H1 (cell line): ENCODE results near the gene CISD2. TPM values are rescaled to one million over a fixed set of nuclear protein-coding genes. Genes with fewer than 3 reads are reported as not detected.

ENCODE experiments used
- CTCF ChIA-PET: fragments of 300-600 bp; sonication (Branson Sonifier 250); formaldehyde crosslinking; loops from one replicate; lab custom pipeline; 2021; ENCODE audit not compliant: partially characterized antibody; lab: Charles Lee
- POLR2A ChIA-PET: fragments of 300-600 bp; sonication (Branson Sonifier 250); formaldehyde crosslinking; loops from one replicate; lab custom pipeline; 2021; ENCODE audit warnings: inconsistent platforms; ENCODE audit not compliant: partially characterized antibody; lab: Charles Lee
- DNase-seq, 2 experiments: peaks; one replicate each; pipeline versions ENCODE4 v3.0.0 to v3.0.0-alpha.2; 2010 to 2022; ENCODE audit warnings: low spot score in 2 of 2, low read depth in 1 of 2, mixed read lengths in 1 of 2
- FAIRE-seq: peaks from 2 replicates; lab custom pipeline; 2011; peaks lifted over from hg19 to GRCh38; lab: Jason Lieb, UNC
- H2AFZ ChIP-seq: 2 replicates; pipeline ENCODE4 v1.8.1; 2012; ENCODE audit warnings: low read length, inconsistent platforms
- H2AK5ac ChIP-seq: 2 replicates; pipeline ENCODE4 v1.6.1; 2013; ENCODE audit warnings: low read depth, low read length
- H2BK120ac ChIP-seq: replicated peaks from 2 replicates; pipeline ENCODE3; 2013; ENCODE audit warnings: low read depth, low read length, inconsistent platforms
- H2BK12ac ChIP-seq: 2 replicates; pipeline ENCODE4 v1.6.1; 2013; ENCODE audit warnings: low read depth, low read length
- H2BK15ac ChIP-seq: 2 replicates; pipeline ENCODE4 v1.6.1; 2013; ENCODE audit warnings: low read length
- H2BK20ac ChIP-seq: 2 replicates; pipeline ENCODE4 v1.6.1; 2013; ENCODE audit warnings: low read length
- H2BK5ac ChIP-seq: 2 replicates; pipeline ENCODE4 v1.6.1; 2013; ENCODE audit warnings: low read depth, low read length
- H3K14ac ChIP-seq: 2 replicates; pipeline ENCODE4 v1.6.1; 2013; ENCODE audit warnings: inconsistent platforms; ENCODE audit not compliant: insufficient read length
- H3K18ac ChIP-seq: 2 replicates; pipeline ENCODE4 v1.6.1; 2013; ENCODE audit warnings: low read length; ENCODE audit errors: extremely low read depth
- H3K23ac ChIP-seq: 2 replicates; pipeline ENCODE4 v1.6.1; 2013; ENCODE audit warnings: inconsistent platforms; ENCODE audit not compliant: insufficient read length
- H3K23me2 ChIP-seq: 2 replicates; pipeline ENCODE4 v1.6.1; 2013; ENCODE audit warnings: low read depth, low read length
- H3K27ac ChIP-seq: 2 replicates; pipeline ENCODE4 v1.6.1; 2011; ENCODE audit warnings: low read depth, low read length, inconsistent platforms
- H3K27me3 ChIP-seq, 4 experiments: replicated peaks in 1 of 4; 1 replicate in 1 of 4; 2 replicates in 3 of 4; pipeline versions ENCODE4 v1.6.1 to v1.8.1; 2011 to 2013; ENCODE audit warnings: low read length in 3 of 4, mild to moderate bottlenecking in 3 of 4, inconsistent platforms in 2 of 4, mixed read lengths in 2 of 4, moderate library complexity in 1 of 4; ENCODE audit not compliant: control insufficient read depth in 3 of 4, insufficient read depth in 3 of 4; ENCODE audit errors: extremely low read depth in 1 of 4
- H3K36me3 ChIP-seq, 4 experiments: 2 replicates each; pipeline versions ENCODE4 v1.6.1 to v1.8.1; 2011 to 2013; ENCODE audit warnings: mild to moderate bottlenecking in 4 of 4, low read length in 3 of 4, moderate library complexity in 2 of 4, control low read depth in 1 of 4, inconsistent platforms in 1 of 4; ENCODE audit not compliant: insufficient read depth in 4 of 4, control insufficient read depth in 2 of 4
- H3K4ac ChIP-seq: replicated peaks from 2 replicates; pipeline ENCODE3; 2013; ENCODE audit warnings: low read length, low read depth, mixed read lengths, inconsistent platforms; ENCODE audit not compliant: insufficient read length
- H3K4me1 ChIP-seq, 4 experiments: replicated peaks in 1 of 4; 1 replicate in 1 of 4; 2 replicates in 3 of 4; pipeline versions ENCODE4 v1.6.1 to v1.8.1; 2011 to 2013; ENCODE audit warnings: low read length in 3 of 4, inconsistent platforms in 2 of 4, mixed read lengths in 1 of 4; ENCODE audit not compliant: insufficient read depth in 4 of 4, control insufficient read depth in 3 of 4
- H3K4me2 ChIP-seq, 2 experiments: 2 replicates each; pipeline versions ENCODE4 v1.6.1 to v1.8.1; 2011 to 2013; ENCODE audit warnings: low read depth in 2 of 2, low read length in 2 of 2, control low read depth in 1 of 2, inconsistent platforms in 1 of 2, mild to moderate bottlenecking in 1 of 2; ENCODE audit not compliant: insufficient read depth in 1 of 2
- H3K4me3 ChIP-seq, 4 experiments: fragments of 200-600, 300-600 bp in 1 of 4; sonication (generic), shearing (Covaris generic), sonication (Bioruptor Twin) in 1 of 4; 2 replicates each; pipeline versions ENCODE4 v1.5.1 to v1.8.1; 2011 to 2016; ENCODE audit warnings: low read length in 4 of 4, low read depth in 3 of 4, control low read depth in 2 of 4, inconsistent platforms in 2 of 4, mild to moderate bottlenecking in 2 of 4, mixed read lengths in 1 of 4, moderate library complexity in 1 of 4; ENCODE audit not compliant: insufficient read depth in 2 of 4; ENCODE audit errors: extremely low read depth in 1 of 4
- H3K56ac ChIP-seq: replicated peaks from 2 replicates; pipeline ENCODE3; 2013; ENCODE audit warnings: low read depth, mild to moderate bottlenecking, mixed read lengths, low read length, inconsistent platforms; ENCODE audit not compliant: insufficient read length
- H3K79me1 ChIP-seq: 2 replicates; pipeline ENCODE4 v1.6.1; 2013; ENCODE audit warnings: low read depth, low read length, control low read depth
- H3K79me2 ChIP-seq, 2 experiments: 2 replicates each; pipeline versions ENCODE4 v1.6.1 to v1.8.1; 2012 to 2013; ENCODE audit warnings: low read length in 2 of 2, mild to moderate bottlenecking in 2 of 2, inconsistent platforms in 1 of 2; ENCODE audit not compliant: insufficient read depth in 2 of 2, control insufficient read depth in 1 of 2
- H3K9ac ChIP-seq, 4 experiments: replicated peaks in 1 of 4; 1 replicate in 1 of 4; 2 replicates in 3 of 4; pipeline versions ENCODE4 v1.6.1 to v1.8.1; 2011 to 2013; ENCODE audit warnings: low read depth in 3 of 4, low read length in 3 of 4, control low read depth in 2 of 4, mild to moderate bottlenecking in 2 of 4, moderate library complexity in 2 of 4, inconsistent platforms in 1 of 4; ENCODE audit errors: extremely low read depth in 1 of 4
- H3K9me3 ChIP-seq, 2 experiments: 2 replicates each; pipeline versions ENCODE4 v1.6.1 to v1.8.1; 2012 to 2013; ENCODE audit warnings: mild to moderate bottlenecking in 2 of 2, moderate library complexity in 2 of 2, control low read depth in 1 of 2, inconsistent platforms in 1 of 2, low read depth in 1 of 2, low read length in 1 of 2, mixed read lengths in 1 of 2; ENCODE audit not compliant: insufficient read depth in 2 of 2
- H4K20me1 ChIP-seq, 2 experiments: replicated peaks in 1 of 2; 2 replicates each; pipeline versions ENCODE3 to v1.8.1; 2011 to 2013; ENCODE audit warnings: inconsistent platforms in 2 of 2, low read length in 2 of 2, mild to moderate bottlenecking in 1 of 2; ENCODE audit not compliant: insufficient read depth in 2 of 2, control insufficient read depth in 1 of 2
- H4K5ac ChIP-seq: 2 replicates; pipeline ENCODE4 v1.6.1; 2013; ENCODE audit warnings: low read length, low read depth, mixed read lengths, inconsistent platforms; ENCODE audit not compliant: insufficient read length
- H4K8ac ChIP-seq: 2 replicates; pipeline ENCODE4 v1.8.0; 2013; ENCODE audit warnings: mild to moderate bottlenecking, moderate library complexity, low read length, inconsistent platforms; ENCODE audit not compliant: insufficient read depth; ENCODE audit errors: extremely low read depth
- H4K91ac ChIP-seq: replicated peaks from 2 replicates; pipeline ENCODE3; 2013; ENCODE audit warnings: low read length, mixed read lengths, inconsistent platforms; ENCODE audit not compliant: insufficient read length
- CBX8 ChIP-seq: fragments of 300-800, 300-1000 bp; sonication (generic); IDR thresholded peaks from 2 replicates; pipeline ENCODE4 v1.7.1; 2016; ENCODE audit warnings: low read depth, low read length, borderline replicate concordance
- CREB1 ChIP-seq: IDR thresholded peaks from 2 replicates; pipeline ENCODE4 v1.6.1; 2012; ENCODE audit warnings: inconsistent platforms
- KDM5A ChIP-seq: fragments of 200-600 bp; IDR thresholded peaks from 2 replicates; pipeline ENCODE4 v1.7.1; 2012; ENCODE audit warnings: mild to moderate bottlenecking, low read length, inconsistent platforms, mixed read lengths
- RFX5 ChIP-seq: IDR thresholded peaks from 2 replicates; pipeline ENCODE4 v1.6.1; 2011; ENCODE audit warnings: low read depth, low read length, improper control_type of control experiment, borderline replicate concordance
- TAF7 ChIP-seq: optimal IDR thresholded peaks from 2 replicates; pipeline ENCODE3; 2011; ENCODE audit warnings: low read depth, mild to moderate bottlenecking, inconsistent platforms, low read length, moderate library complexity, borderline replicate concordance
- TEAD4 ChIP-seq: IDR thresholded peaks from 2 replicates; pipeline ENCODE4 v1.6.1; 2012; ENCODE audit warnings: low read depth, low read length, inconsistent platforms, mixed read lengths
- ZNF274 ChIP-seq: IDR thresholded peaks from 2 replicates; pipeline ENCODE4 v1.7.0; 2012; ENCODE audit warnings: low read length, borderline replicate concordance; ENCODE audit errors: extremely low read depth
- WGBS, 2 experiments: shearing (Covaris generic) in 1 of 2; methylation state at CpG; one replicate each; pipeline versions ENCODE4 v1.1.6 to v1.1.7; 2013 to 2015; ENCODE audit warnings: low lambda C conversion rate in 2 of 2, mixed read lengths in 2 of 2, inconsistent platforms in 1 of 2, low coverage in 1 of 2, missing lambda C conversion rate in 1 of 2; ENCODE audit not compliant: insufficient replicate concordance in 2 of 2, insufficient coverage in 1 of 2, insufficient read length in 1 of 2; ENCODE audit errors: extremely low coverage in 1 of 2, missing lambda C conversion rate in 1 of 2; 5-methylcytosine and 5-hydroxymethylcytosine counted together
- polyA plus RNA-seq, 7 experiments: library from polyadenylated mRNA; depleted of rRNA in 3 of 7; stranded (reverse) in 5 of 7; unstranded in 2 of 7; fragments of >200 nt in 5 of 7; fragments of 200-250 nt in 2 of 7; gene quantifications; 1 replicate in 5 of 7; 2 replicates in 1 of 7; 4 replicates in 1 of 7; pipeline versions ENCODE4 v1.2.1 to v1.2.3, GENCODE V29; 2011 to 2013; ENCODE audit warnings: missing spikeins in 2 of 7, mixed read lengths in 2 of 7
- total RNA-seq: library from RNA; stranded (reverse); fragmentation: NEBNext Ultra II Directional; extraction: Animal tissue kit (Norgen Biotek cat#: 25700); gene quantifications from 2 replicates; pipeline ENCODE4 v1.2.1, GENCODE V29; 2021
- TF ChIP-seq, protein P1 (sequence below), 3 experiments: IDR thresholded peaks; 1 replicate in 2 of 3; 2 replicates in 1 of 3; pipeline versions ENCODE4 v1.5.1 to v1.6.1; 2011; ENCODE audit warnings: low read length in 3 of 3, mild to moderate bottlenecking in 3 of 3, inconsistent platforms in 2 of 3, low read depth in 1 of 3, moderate library complexity in 1 of 3; ENCODE audit not compliant: insufficient read depth in 1 of 3; ENCODE audit errors: control extremely low read depth in 1 of 3
- TF ChIP-seq, protein P2 (sequence below): IDR thresholded peaks from 2 replicates; pipeline ENCODE4 v1.6.1; 2011; ENCODE audit warnings: low read depth, mild to moderate bottlenecking, low read length; ENCODE audit not compliant: insufficient read depth
- TF ChIP-seq, protein P3 (sequence below): IDR thresholded peaks from 2 replicates; pipeline ENCODE4 v1.6.1; 2012; ENCODE audit warnings: inconsistent platforms

CISD2 gene
- total and polyA plus RNA-seq, 2 of the 8 experiments (the other 6 are each of a cell fraction or from before 2014, with no cell fraction given) = 23.7 to 48.3 TPM

DNA sequence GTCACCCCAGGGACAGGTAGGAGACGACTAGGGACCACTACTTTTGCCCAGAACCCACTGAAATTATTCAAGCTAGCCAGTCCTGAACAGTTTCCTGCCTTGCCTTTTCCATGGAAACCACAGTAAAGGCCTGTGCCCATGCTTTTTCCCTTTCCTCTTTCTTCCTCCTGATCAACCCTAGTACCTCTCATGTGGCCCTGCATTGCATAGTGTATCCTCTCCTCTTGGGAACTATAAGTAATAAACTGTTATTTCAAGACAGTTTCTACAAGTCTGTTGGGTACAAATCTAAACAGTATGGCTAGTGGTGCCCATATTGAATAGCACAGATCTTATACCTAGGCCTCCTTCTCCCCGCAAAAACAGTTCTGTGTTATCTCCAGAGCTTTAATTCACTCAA, 14.5 kb downstream of the CISD2 start:
- Histone ChIP-seq H4K8ac (no peak overlapping the region), H3K23me2 (no peaks in the 10 kb centered on the region), H3K14ac (no peak overlapping the region), H4K5ac (no peak overlapping the region), H2BK20ac (no peak overlapping the region), H2AFZ (no peak overlapping the region), H3K79me2 (peaks cover 0 to 31% of the 10 kb centered on the region in 2 experiments; a peak in 2 of 4 replicates), H3K4me2 (no peak overlapping the region; a peak in 1 of 4 replicates), H2BK12ac (no peak overlapping the region), H3K79me1 (no peaks in the 10 kb centered on the region), H2BK120ac (no peak overlapping the region), H3K27ac (peak overlapping the region; percentile 43; the same call in 1 of the 2 replicates), H3K4me3 (no peak overlapping the region), H4K20me1 (no peaks in the 10 kb centered on the region), H2BK15ac (no peak overlapping the region), H3K23ac (no peak overlapping the region), H3K4ac (no peak overlapping the region), H3K36me3 (peaks cover 0 to 5% (median 0%) of the 10 kb centered on the region in 4 experiments; a peak in 2 of 8 replicates), H2AK5ac (no peak overlapping the region), H3K56ac (no peak overlapping the region), H4K91ac (no peak overlapping the region), H2BK5ac (peak overlapping the region; percentile 10; the same call in 1 of the 2 replicates), H3K4me1 (peaks cover 0 to 8% (median 2%) of the 10 kb centered on the region in 4 experiments; a peak in 2 of 7 replicates), H3K18ac (no peak overlapping the region), H3K9me3 (no peaks in the 10 kb centered on the region), H3K27me3 (no peaks in the 10 kb centered on the region), H3K9ac (no peak overlapping the region)
- 80% methylated on average over 2 of the region's 2 CpGs; no CpG with 5 or more reads in 1 of the 2 experiments for WGBS, 2 experiments
- ChIA-PET POLR2A (interaction anchor here (3.8 kb wide), 1 partner anchor 56 kb away, joined by 21 read pairs; the partner anchor contains the start of gene UBE2D3), CTCF (no interaction called here)
- DNase-seq (no peak), FAIRE-seq (no peak)
- TF ChIP-seq, protein P1, sequence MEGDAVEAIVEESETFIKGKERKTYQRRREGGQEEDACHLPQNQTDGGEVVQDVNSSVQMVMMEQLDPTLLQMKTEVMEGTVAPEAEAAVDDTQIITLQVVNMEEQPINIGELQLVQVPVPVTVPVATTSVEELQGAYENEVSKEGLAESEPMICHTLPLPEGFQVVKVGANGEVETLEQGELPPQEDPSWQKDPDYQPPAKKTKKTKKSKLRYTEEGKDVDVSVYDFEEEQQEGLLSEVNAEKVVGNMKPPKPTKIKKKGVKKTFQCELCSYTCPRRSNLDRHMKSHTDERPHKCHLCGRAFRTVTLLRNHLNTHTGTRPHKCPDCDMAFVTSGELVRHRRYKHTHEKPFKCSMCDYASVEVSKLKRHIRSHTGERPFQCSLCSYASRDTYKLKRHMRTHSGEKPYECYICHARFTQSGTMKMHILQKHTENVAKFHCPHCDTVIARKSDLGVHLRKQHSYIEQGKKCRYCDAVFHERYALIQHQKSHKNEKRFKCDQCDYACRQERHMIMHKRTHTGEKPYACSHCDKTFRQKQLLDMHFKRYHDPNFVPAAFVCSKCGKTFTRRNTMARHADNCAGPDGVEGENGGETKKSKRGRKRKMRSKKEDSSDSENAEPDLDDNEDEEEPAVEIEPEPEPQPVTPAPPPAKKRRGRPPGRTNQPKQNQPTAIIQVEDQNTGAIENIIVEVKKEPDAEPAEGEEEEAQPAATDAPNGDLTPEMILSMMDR (IDR thresholded peaks at IDR 0.05; ENCODE audit: control extremely low read depth in 1 of 3, insufficient read depth in 1 of 3, low read depth in 1 of 3, low read length in 3 of 3) = no peak
- TF ChIP-seq RFX5 (no peak), TEAD4 (no peak), CBX8 (no peak), KDM5A (no peak), CREB1 (no peak), ZNF274 (no peak), TAF7 (no peak)
- TF ChIP-seq, protein P2, sequence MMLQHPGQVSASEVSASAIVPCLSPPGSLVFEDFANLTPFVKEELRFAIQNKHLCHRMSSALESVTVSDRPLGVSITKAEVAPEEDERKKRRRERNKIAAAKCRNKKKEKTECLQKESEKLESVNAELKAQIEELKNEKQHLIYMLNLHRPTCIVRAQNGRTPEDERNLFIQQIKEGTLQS = no peak
- TF ChIP-seq, protein P3, sequence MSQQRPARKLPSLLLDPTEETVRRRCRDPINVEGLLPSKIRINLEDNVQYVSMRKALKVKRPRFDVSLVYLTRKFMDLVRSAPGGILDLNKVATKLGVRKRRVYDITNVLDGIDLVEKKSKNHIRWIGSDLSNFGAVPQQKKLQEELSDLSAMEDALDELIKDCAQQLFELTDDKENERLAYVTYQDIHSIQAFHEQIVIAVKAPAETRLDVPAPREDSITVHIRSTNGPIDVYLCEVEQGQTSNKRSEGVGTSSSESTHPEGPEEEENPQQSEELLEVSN = no peak
